Head of caudate nucleus (tissue), 42 donors: Measurements from ENCODE around the gene RHEX.
A peak's percentile ranks its signal among the peaks of the same experiment; 100 is the strongest.
"Not testable (repeated sequence)": the region's sequence is repeated elsewhere in the genome, so short reads cannot be mapped to it uniquely, and the experiment has no call there.

ENCODE experiments used
- DNase-seq, 42 donors: peaks; one replicate each; pipeline versions ENCODE4 v3.0.0 to v3.0.0-alpha.2; 2020 to 2021; ENCODE audit warnings: mixed read lengths in 7 of 42
- intact Hi-C: fragments of 100-400 bp; cut with DNase I; formaldehyde crosslinking; loops from one replicate; pipeline ENCODE4 v1.15.0; 2022

The RHEX gene

GRCh38 chr1:206052919-206053610, at the start of gene RHEX:
Gene RHEX (plus strand): TSS chr1:206053173. CDS start chr1:206097829, 44,656 bp downstream.
- intact Hi-C loops, DNase-seq: not testable (repeated sequence)

GRCh38 chr1:206003854-206004800, 48.8 kb upstream of the RHEX start:
- DNase-seq: peak in 3 of 42 donors; percentile 2 to 10 (median 4)
- intact Hi-C loops: no loop called here

GRCh38 chr1:206004826-206005225, 48.1 kb upstream of the RHEX start:
- peak in 5 of 42 donors; percentile 15 to 42 (median 29) for DNase-seq
- intact Hi-C loops: no loop called here

GRCh38 chr1:206005234-206005633, 47.7 kb upstream of the RHEX start:
- peak in 4 of 42 donors; percentile 13 to 39 (median 30) for DNase-seq
- intact Hi-C loops: no loop called here

- DNase-seq: peak in 6 of 42 donors; percentile 16 to 53 (median 36)
- intact Hi-C loops: no loop called here
Observed at GRCh38 chr1:206005778-206006180, 47.2 kb upstream of the RHEX start.

GRCh38 chr1:206006946-206007345, 46.0 kb upstream of the RHEX start:
- intact Hi-C loops: no loop called here
- DNase-seq: peak in 3 of 42 donors; percentile 10 to 28 (median 22)

- DNase-seq: peak in 2 of 42 donors; percentile 5 to 7
- intact Hi-C loops: no loop called here
Observed at GRCh38 chr1:206010060-206010459, 42.9 kb upstream of the RHEX start.

- intact Hi-C loops: no loop called here
- peak in 1 of 42 donors; percentile 16 for DNase-seq
Observed at GRCh38 chr1:206011057-206011456, 41.9 kb upstream of the RHEX start.

- intact Hi-C loops: no loop called here
- DNase-seq: peak in 41 of 42 donors; percentile 19 to 72 (median 55)
Observed at GRCh38 chr1:206012086-206012859, 40.7 kb upstream of the RHEX start.

GRCh38 chr1:206013026-206013795, 39.8 kb upstream of the RHEX start:
- peak in 2 of 42 donors; percentile 4 to 17 for DNase-seq
- intact Hi-C loops: no loop called here

- no peak for DNase-seq
- intact Hi-C loops: no loop called here
Observed at GRCh38 chr1:206014601-206015000, 38.4 kb upstream of the RHEX start.

GRCh38 chr1:206015071-206015470, 37.9 kb upstream of the RHEX start:
- intact Hi-C loops: no loop called here
- peak in 1 of 42 donors; percentile 16 for DNase-seq

- DNase-seq: peak in 1 of 42 donors; percentile 1
- intact Hi-C loops: no loop called here
Observed at GRCh38 chr1:206020393-206021007, 32.5 kb upstream of the RHEX start.

- peak in 1 of 42 donors; percentile 17 for DNase-seq
Observed at GRCh38 chr1:206021008-206021625, 31.9 kb upstream of the RHEX start.

GRCh38 chr1:206021626-206022365, 31.2 kb upstream of the RHEX start:
- intact Hi-C loops: no loop called here
- DNase-seq: peak in 1 of 42 donors; percentile 8

More at GRCh38 chr1:206021008-206021625, 31.9 kb upstream of the RHEX start:
- intact Hi-C loops: no loop called here

- intact Hi-C loops: no loop called here
- DNase-seq: no peak
Observed at GRCh38 chr1:206022766-206023165, 30.2 kb upstream of the RHEX start.

GRCh38 chr1:206023695-206024094, 29.3 kb upstream of the RHEX start, which contains the start of gene CTSE:
Gene CTSE (minus strand): TSS chr1:206023895. CDS start chr1:206023791, 104 bp downstream.
- intact Hi-C loops: no loop called here

More at GRCh38 chr1:206023695-206024094, 29.3 kb upstream of the RHEX start, which contains the start of gene CTSE:
- no peak for DNase-seq
